HL-60 (cell line): ENCODE results near the gene DPY19L1.
"Not testable (repeated sequence)": the region's sequence is repeated elsewhere in the genome, so short reads cannot be mapped to it uniquely, and the experiment has no call there.

Experiments
- DNase-seq, 2 experiments: peaks; one replicate each; pipeline ENCODE4 v3.0.0-alpha.2; 2010 to 2020; ENCODE audit warnings: low read depth in 1 of 2, low spot score in 1 of 2
- H3K27ac ChIP-seq: fragments of 250-450 bp; sonication (Bioruptor Pico); replicated peaks from 2 replicates; pipeline ENCODE4 v1.5.1; 2020; ENCODE audit warnings: mild to moderate bottlenecking, moderate library complexity
- H3K27me3 ChIP-seq: fragments of 250-450 bp; sonication (Bioruptor Pico); 2 replicates; pipeline ENCODE4 v1.5.1; 2021; ENCODE audit warnings: mild to moderate bottlenecking, moderate library complexity; ENCODE audit not compliant: insufficient read depth, poor library complexity, severe bottlenecking
- H3K4me3 ChIP-seq: replicated peaks from 2 replicates; pipeline ENCODE4 v1.5.1; 2011; ENCODE audit warnings: mild to moderate bottlenecking, control low read depth, low read length; ENCODE audit not compliant: insufficient read depth
- GABPA ChIP-seq: IDR thresholded peaks from 2 replicates; pipeline ENCODE4 v1.6.1; 2012; ENCODE audit warnings: low read depth
- POLR2AphosphoS5 ChIP-seq: IDR thresholded peaks from 2 replicates; pipeline ENCODE4 v1.6.1; 2012; ENCODE audit warnings: low read depth
- REST ChIP-seq: IDR thresholded peaks from 2 replicates; pipeline ENCODE4 v1.6.1; 2012; ENCODE audit warnings: low read depth; ENCODE audit not compliant: insufficient replicate concordance
- SPI1 ChIP-seq: IDR thresholded peaks from 2 replicates; pipeline ENCODE4 v1.6.1; 2012; ENCODE audit warnings: low read depth, mild to moderate bottlenecking, borderline replicate concordance
- TF ChIP-seq, protein P1 (sequence below): IDR thresholded peaks from one replicate; pipeline ENCODE4 v1.5.1; 2011; ENCODE audit warnings: low read length, control low read depth, inconsistent platforms; ENCODE audit not compliant: insufficient read depth

DPY19L1 gene

GRCh38 chr7:34996423-34997090 lies 40.7 kb downstream of the DPY19L1 start:
- not testable (repeated sequence) for H3K27ac ChIP-seq, H3K4me3 ChIP-seq, H3K27me3 ChIP-seq
- peak in 1 of 2 experiments; percentile 59 for DNase-seq
- TF ChIP-seq SPI1, result peak; percentile 54; the same call in 1 of the 2 replicates

GRCh38 chr7:34995757-34996156 lies 41.5 kb downstream of the DPY19L1 start:
- DNase-seq, result no peak
- TF ChIP-seq, protein P1, sequence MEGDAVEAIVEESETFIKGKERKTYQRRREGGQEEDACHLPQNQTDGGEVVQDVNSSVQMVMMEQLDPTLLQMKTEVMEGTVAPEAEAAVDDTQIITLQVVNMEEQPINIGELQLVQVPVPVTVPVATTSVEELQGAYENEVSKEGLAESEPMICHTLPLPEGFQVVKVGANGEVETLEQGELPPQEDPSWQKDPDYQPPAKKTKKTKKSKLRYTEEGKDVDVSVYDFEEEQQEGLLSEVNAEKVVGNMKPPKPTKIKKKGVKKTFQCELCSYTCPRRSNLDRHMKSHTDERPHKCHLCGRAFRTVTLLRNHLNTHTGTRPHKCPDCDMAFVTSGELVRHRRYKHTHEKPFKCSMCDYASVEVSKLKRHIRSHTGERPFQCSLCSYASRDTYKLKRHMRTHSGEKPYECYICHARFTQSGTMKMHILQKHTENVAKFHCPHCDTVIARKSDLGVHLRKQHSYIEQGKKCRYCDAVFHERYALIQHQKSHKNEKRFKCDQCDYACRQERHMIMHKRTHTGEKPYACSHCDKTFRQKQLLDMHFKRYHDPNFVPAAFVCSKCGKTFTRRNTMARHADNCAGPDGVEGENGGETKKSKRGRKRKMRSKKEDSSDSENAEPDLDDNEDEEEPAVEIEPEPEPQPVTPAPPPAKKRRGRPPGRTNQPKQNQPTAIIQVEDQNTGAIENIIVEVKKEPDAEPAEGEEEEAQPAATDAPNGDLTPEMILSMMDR, result no peak
- TF ChIP-seq POLR2AphosphoS5, result no peak
- TF ChIP-seq SPI1, result no peak
- TF ChIP-seq GABPA, result no peak
- no peak for TF ChIP-seq REST
- no peaks in the 10 kb centered on the region for H3K27me3 ChIP-seq
- H3K27ac ChIP-seq, result no peak overlapping the region
- no peak overlapping the region for H3K4me3 ChIP-seq

DNA sequence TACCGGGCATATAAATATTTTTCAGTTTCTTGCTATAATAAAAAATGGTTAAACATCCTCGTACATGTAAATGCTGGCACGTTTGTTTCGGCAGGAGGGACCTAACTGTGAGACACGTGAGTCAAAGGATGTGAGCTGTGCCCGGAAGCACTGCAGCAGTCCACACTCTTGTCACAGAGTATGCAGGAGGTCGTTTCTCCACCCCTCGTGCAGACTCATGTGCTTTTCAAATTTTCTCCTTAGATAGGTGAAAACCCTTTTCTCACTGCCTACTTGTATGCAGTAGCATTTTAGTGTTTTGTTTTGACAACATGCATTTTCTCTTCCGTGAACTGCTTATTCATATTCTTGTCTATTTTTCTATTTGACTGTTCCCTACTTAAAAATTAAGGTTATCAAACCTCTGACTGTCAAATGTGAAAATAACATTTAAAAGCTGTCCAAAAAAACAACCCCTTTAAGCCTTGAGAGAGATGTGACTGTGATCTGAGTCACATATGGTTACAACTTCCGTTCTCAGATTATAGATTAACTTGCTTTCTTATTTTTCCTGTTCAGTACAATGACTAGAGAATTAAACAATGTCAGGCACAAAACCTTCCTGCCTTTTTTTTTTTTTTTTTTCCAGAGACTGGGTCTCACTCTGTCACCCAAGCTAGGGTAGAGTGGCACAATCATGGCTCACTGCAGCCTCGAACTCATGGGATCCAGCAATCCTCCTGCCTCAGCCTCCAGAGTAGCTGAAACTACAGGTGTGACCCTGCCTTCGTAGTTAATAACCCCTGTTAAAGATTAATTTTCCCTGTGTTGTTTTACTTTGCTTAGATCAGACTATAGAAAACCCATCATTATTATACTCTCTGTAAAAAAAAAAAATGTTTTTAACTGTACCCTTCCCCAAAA lies 45.1 kb downstream of the DPY19L1 start:
- Histone ChIP-seq H3K27me3 (no peaks in the 10 kb centered on the region), H3K27ac (no peak overlapping the region), H3K4me3 (no peak overlapping the region)
- TF ChIP-seq REST (no peak), POLR2AphosphoS5 (no peak), GABPA (no peak), SPI1 (no peak)
- TF ChIP-seq, protein P1, result no peak
- no peak for DNase-seq

GRCh38 chr7:34988442-34989125 lies 48.7 kb downstream of the DPY19L1 start:
- DNase-seq, H3K4me3 ChIP-seq, H3K27me3 ChIP-seq, H3K27ac ChIP-seq: not testable (repeated sequence)

GRCh38 chr7:34985155-34985554 lies 52.1 kb downstream of the DPY19L1 start:
- not testable (repeated sequence) for H3K4me3 ChIP-seq, DNase-seq, H3K27ac ChIP-seq, H3K27me3 ChIP-seq

GRCh38 chr7:34984140-34984539 lies 53.1 kb downstream of the DPY19L1 start:
- not testable (repeated sequence) for H3K27ac ChIP-seq, H3K27me3 ChIP-seq, H3K4me3 ChIP-seq, DNase-seq
